B cell (primary cell): ENCODE measurements around the gene RNF32. TPM values are rescaled to one million over a fixed set of nuclear protein-coding genes. Genes with fewer than 3 reads are reported as not detected.

ENCODE experiments used
- ATAC-seq: fragments of 200-7000 bp; cut with Tn5 transposase; one replicate; pipeline ENCODE4 v1.10.0; 2021; ENCODE audit warnings: low read depth, mild to moderate bottlenecking, moderate number of reproducible peaks, moderate library complexity
- CTCF ChIA-PET: fragments of 350-600 bp; sonication (Branson Sonifier 250); formaldehyde crosslinking; loops from one replicate; lab custom pipeline; 2021; ENCODE audit warnings: antibody characterized with exemption, inconsistent platforms; lab: Charles Lee
- POLR2A ChIA-PET: fragments of 350-600 bp; sonication (Branson Sonifier 250); formaldehyde crosslinking; loops from one replicate; lab custom pipeline; 2021; ENCODE audit warnings: antibody characterized with exemption; lab: Charles Lee
- DNase-seq: peaks from one replicate; pipeline ENCODE4 v3.0.0; 2013
- H2AFZ ChIP-seq: 2 replicates; pipeline ENCODE4 v1.6.1; 2012; ENCODE audit warnings: mild to moderate bottlenecking, low read depth, low read length; ENCODE audit not compliant: insufficient read depth, poor library complexity, severe bottlenecking
- H3K27ac ChIP-seq, 2 donors: 1 replicate in 1 of 2; 2 replicates in 1 of 2; pipeline ENCODE4 v1.5.1; 2012 to 2013; ENCODE audit warnings: low read length in 2 of 2, mild to moderate bottlenecking in 2 of 2, moderate library complexity in 1 of 2
- H3K27me3 ChIP-seq, 4 experiments: fragments of 200-600 bp in 1 of 4; sonication (generic) in 1 of 4; replicated peaks in 1 of 4; 1 replicate in 2 of 4; 2 replicates in 2 of 4; pipeline versions ENCODE4 v1.6.1 to v1.7.0; 2013 to 2016; ENCODE audit warnings: low read length in 3 of 4, mild to moderate bottlenecking in 2 of 4, mixed read lengths in 1 of 4, moderate library complexity in 1 of 4; ENCODE audit not compliant: insufficient read depth in 4 of 4, control insufficient read depth in 3 of 4; ENCODE audit errors: control extremely low read depth in 1 of 4
- H3K36me3 ChIP-seq, 2 experiments: replicated peaks in 1 of 2; 1 replicate in 1 of 2; 2 replicates in 1 of 2; pipeline versions ENCODE4 v1.6.1 to v1.7.1; 2013; ENCODE audit warnings: low read length in 1 of 2; ENCODE audit not compliant: insufficient read depth in 2 of 2, control insufficient read depth in 1 of 2; ENCODE audit errors: control extremely low read depth in 1 of 2, extremely low read depth in 1 of 2
- H3K4me1 ChIP-seq, 2 donors: fragments of 200-600 bp in 1 of 2; sonication (generic) in 1 of 2; 1 replicate in 1 of 2; 2 replicates in 1 of 2; pipeline versions ENCODE4 v1.5.1 to v1.6.1; 2013 to 2017; ENCODE audit warnings: low read length in 2 of 2; ENCODE audit not compliant: control insufficient read depth in 2 of 2, insufficient read depth in 2 of 2
- H3K4me2 ChIP-seq: replicated peaks from 2 replicates; pipeline ENCODE3; 2012; ENCODE audit warnings: mild to moderate bottlenecking, low read depth, low read length; ENCODE audit not compliant: poor library complexity, severe bottlenecking
- H3K4me3 ChIP-seq, 5 experiments: fragments of 200-600 bp in 1 of 5; sonication (generic) in 1 of 5; 1 replicate in 3 of 5; 2 replicates in 2 of 5; pipeline versions ENCODE4 v1.5.1 to v1.7.0; 2011 to 2016; ENCODE audit warnings: low read length in 4 of 5, mild to moderate bottlenecking in 4 of 5, low read depth in 2 of 5, control low read depth in 1 of 5, moderate library complexity in 1 of 5; ENCODE audit not compliant: insufficient read depth in 1 of 5; ENCODE audit errors: control extremely low read depth in 1 of 5, extremely low read depth in 1 of 5
- H3K79me2 ChIP-seq: fragments of 200-600 bp; sonication (generic); one replicate; pipeline ENCODE4 v1.6.0; 2016; ENCODE audit warnings: low read length; ENCODE audit not compliant: control insufficient read depth, insufficient read depth
- H3K9ac ChIP-seq: fragments of 200-600 bp; sonication (generic); 2 replicates; pipeline ENCODE4 v1.6.1; 2017; ENCODE audit warnings: mild to moderate bottlenecking, low read length, moderate library complexity
- H3K9me3 ChIP-seq, 3 donors: one replicate each; pipeline versions ENCODE4 v1.6.1 to v1.7.1; 2013; ENCODE audit warnings: low read length in 2 of 3; ENCODE audit not compliant: control insufficient read depth in 2 of 3, insufficient read depth in 1 of 3; ENCODE audit errors: control extremely low read depth in 1 of 3
- H4K20me1 ChIP-seq: 2 replicates; pipeline ENCODE4 v1.6.0; 2012; ENCODE audit warnings: mild to moderate bottlenecking, low read length; ENCODE audit not compliant: insufficient read depth, control insufficient read depth, poor library complexity, severe bottlenecking
- H3K27ac Mint-ChIP-seq: one replicate; pipeline ENCODE4 v1.8.0; 2021; ENCODE audit warnings: mixed read lengths
- H3K27me3 Mint-ChIP-seq: one replicate; pipeline ENCODE4 v1.8.0; 2021; ENCODE audit warnings: mixed read lengths
- H3K4me1 Mint-ChIP-seq: one replicate; pipeline ENCODE4 v1.8.0; 2021; ENCODE audit warnings: mixed read lengths
- H3K4me3 Mint-ChIP-seq: one replicate; pipeline ENCODE4 v1.8.0; 2021; ENCODE audit warnings: mixed read lengths
- H3K9me3 Mint-ChIP-seq: one replicate; pipeline ENCODE4 v1.8.0; 2022; ENCODE audit warnings: mixed read lengths; ENCODE audit not compliant: insufficient read depth
- CTCF ChIP-seq: fragments of 200-600 bp; IDR thresholded peaks from one replicate; pipeline ENCODE4 v1.8.0; 2022; ENCODE audit warnings: antibody characterized with exemption, mild to moderate bottlenecking
- EZH2 ChIP-seq: IDR thresholded peaks from 2 replicates; pipeline ENCODE4 v1.6.1; 2012; ENCODE audit warnings: borderline replicate concordance, low read depth, mild to moderate bottlenecking, moderate library complexity, low read length; ENCODE audit not compliant: insufficient read depth, poor library complexity, severe bottlenecking
- WGBS: methylation state at CpG from one replicate; pipeline ENCODE4 v1.1.5; 2013; ENCODE audit warnings: missing lambda C conversion rate; ENCODE audit not compliant: insufficient coverage; 5-methylcytosine and 5-hydroxymethylcytosine counted together
- intact Hi-C: fragments of 100-400 bp; cut with micrococcal nuclease; formaldehyde crosslinking; loops from one replicate; pipeline ENCODE4 v1.10.0; 2022
- polyA plus RNA-seq: library from polyadenylated mRNA; depleted of rRNA; stranded (reverse); fragments of >200 nt; gene quantifications from 2 replicates; pipeline ENCODE4 v1.2.3, GENCODE V29; 2012
- total RNA-seq, 2 donors: library from RNA; stranded (reverse); fragments of 120-200 nt in 1 of 2; gene quantifications; 1 replicate in 1 of 2; 2 replicates in 1 of 2; pipeline versions ENCODE4 v1.2.3 to v1.2.4, GENCODE V29; 2013 to 2022

RNF32 gene
- total and polyA plus RNA-seq, 2 donors (not counting 1 experiment from before 2014, with no cell fraction given), result 1.6 to 2.3 TPM

GRCh38 chr7:156603011-156603410, 37.6 kb upstream of the RNF32 start:
- Mint-ChIP-seq H3K4me3 (no peak overlapping the region), H3K27me3 (peaks cover 16% of the 10 kb centered on the region), H3K4me1 (no peaks in the 10 kb centered on the region), H3K27ac (no peak overlapping the region), H3K9me3 (no peaks in the 10 kb centered on the region)
- 83% methylated on average over 5 of the region's 6 CpGs for WGBS
- Histone ChIP-seq H2AFZ (no peak overlapping the region), H3K4me1 (peaks cover 7 to 11% of the 10 kb centered on the region in 2 donors), H3K4me2 (no peak overlapping the region), H3K9ac (no peak overlapping the region), H3K9me3 (peaks cover 0 to 11% (median 0%) of the 10 kb centered on the region in 3 donors), H3K27ac (no peak overlapping the region), H4K20me1 (no peaks in the 10 kb centered on the region), H3K4me3 (no peak overlapping the region), H3K27me3 (peaks cover 0 to 16% (median 2%) of the 10 kb centered on the region in 4 experiments), H3K79me2 (no peaks in the 10 kb centered on the region), H3K36me3 (no peaks in the 10 kb centered on the region)
- intact Hi-C loops, result no loop called here
- CTCF ChIA-PET, result no interaction called here
- DNase-seq, result no peak
- POLR2A ChIA-PET, result no interaction called here
- no peak for ATAC-seq
- TF ChIP-seq CTCF, result no peak
- TF ChIP-seq EZH2, result no peak

GRCh38 chr7:156603629-156604028, 36.9 kb upstream of the RNF32 start:
- Mint-ChIP-seq H3K9me3 (no peaks in the 10 kb centered on the region), H3K4me3 (no peak overlapping the region), H3K27ac (no peak overlapping the region), H3K27me3 (peaks cover 20% of the 10 kb centered on the region), H3K4me1 (peaks cover 2% of the 10 kb centered on the region)
- 83% methylated on average over 1 of the region's 7 CpGs for WGBS
- POLR2A ChIA-PET, result no interaction called here
- TF ChIP-seq CTCF (no peak), EZH2 (no peak)
- intact Hi-C loops, result no loop called here
- Histone ChIP-seq H3K79me2 (no peaks in the 10 kb centered on the region), H3K36me3 (no peaks in the 10 kb centered on the region), H3K9ac (no peak overlapping the region), H3K4me3 (no peak overlapping the region), H4K20me1 (no peaks in the 10 kb centered on the region), H2AFZ (no peak overlapping the region), H3K27me3 (peaks cover 0 to 19% (median 4%) of the 10 kb centered on the region in 4 experiments), H3K4me1 (peaks cover 9 to 13% of the 10 kb centered on the region in 2 donors), H3K4me2 (no peak overlapping the region), H3K27ac (no peak overlapping the region), H3K9me3 (peaks cover 0 to 10% (median 0%) of the 10 kb centered on the region in 3 donors)
- CTCF ChIA-PET, result no interaction called here
- ATAC-seq, result no peak
- no peak for DNase-seq
